Activated T-cell treated with anti-CD3 and anti-CD28 coated beads, Interleukin-2, amount 50 U/mL, for 4 hours (primary cell): ENCODE results near the gene ZNF670. TPM values are rescaled to one million over a fixed set of nuclear protein-coding genes. Genes with fewer than 3 reads are reported as not detected.
"Not testable (repeated sequence)": the region's sequence is repeated elsewhere in the genome, so short reads cannot be mapped to it uniquely, and the experiment has no call there.

Source experiments
- ATAC-seq, 2 donors: fragments of 200-7000 bp; cut with Tn5 transposase; one replicate each; pipeline ENCODE4 v1.10.0; 2021
- DNase-seq: peaks from one replicate; pipeline ENCODE4 v3.0.0-alpha.2; 2020
- H3K27me3 Mint-ChIP-seq: one replicate; pipeline ENCODE4 v1.8.0; 2021; ENCODE audit warnings: low read depth, mixed read lengths
- H3K36me3 Mint-ChIP-seq: one replicate; pipeline ENCODE4 v1.8.0; 2022; ENCODE audit warnings: mixed read lengths; ENCODE audit not compliant: insufficient read depth
- H3K4me1 Mint-ChIP-seq: one replicate; pipeline ENCODE4 v1.8.0; 2021; ENCODE audit warnings: low read depth, mixed read lengths
- H3K4me3 Mint-ChIP-seq: one replicate; pipeline ENCODE4 v1.8.0; 2021; ENCODE audit warnings: mild to moderate bottlenecking, moderate library complexity, mixed read lengths
- H3K9me3 Mint-ChIP-seq: one replicate; pipeline ENCODE4 v1.8.0; 2021; ENCODE audit warnings: mixed read lengths
- total RNA-seq, 3 donors: library from RNA; stranded (reverse); gene quantifications; one replicate each; pipeline ENCODE4 v1.2.1, GENCODE V29; 2021

Gene ZNF670
- total RNA-seq, result 1 to 10 TPM; 2.8 to 3.5 (median 2.8) TPM

DNA sequence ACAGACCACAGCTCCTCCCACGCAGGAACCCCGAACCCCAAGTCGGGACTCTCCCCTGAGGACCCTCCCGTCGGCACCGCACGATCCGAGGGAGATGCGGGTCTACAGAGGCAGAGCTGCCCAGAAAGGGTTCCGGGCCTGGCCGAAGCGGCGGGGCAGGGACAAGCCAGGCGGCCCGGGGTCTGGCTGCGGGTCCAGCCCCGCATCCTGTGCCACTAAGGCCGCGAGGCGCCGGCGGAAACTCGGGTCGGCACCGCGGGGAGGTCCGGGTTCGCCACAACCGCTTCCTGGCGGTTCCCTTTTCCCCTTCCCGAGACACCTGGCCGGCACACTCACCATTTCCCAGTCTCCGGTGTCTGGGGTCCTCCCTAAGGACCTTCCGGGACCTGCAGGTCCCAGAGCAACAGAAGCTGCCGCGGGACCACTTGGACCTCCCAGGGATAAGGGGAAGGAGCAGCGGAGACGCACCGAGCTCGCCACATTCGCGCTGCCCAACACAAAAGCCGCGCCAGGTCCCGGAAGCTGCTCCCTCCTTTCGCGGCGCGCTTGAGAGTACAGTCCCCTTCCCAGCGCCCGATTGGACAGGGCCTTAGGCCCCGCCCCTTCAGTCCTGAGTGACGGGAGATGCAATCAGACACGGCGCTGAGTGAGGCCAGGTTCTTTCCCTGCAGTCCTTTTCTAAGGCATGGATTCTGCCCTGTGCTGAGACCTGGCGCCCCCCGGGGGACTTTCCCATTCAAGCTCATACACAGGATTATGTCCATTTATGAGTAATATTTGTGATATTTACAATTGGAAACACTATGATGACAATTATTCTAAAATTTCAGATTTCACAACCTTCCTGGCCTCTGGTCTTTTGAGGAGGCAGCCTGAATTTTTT is at the start of gene ZNF670:
Gene ZNF670, minus strand, starts transcription at position 554 of the 883 bp plus-strand sequence. Its CDS starts 215 bp downstream, at position 339.
- Mint-ChIP-seq H3K4me1 (peaks cover 23% of the 10 kb centered on the region), H3K4me3 (peak within 1 kb of the TSS; percentile 93), H3K27me3 (peaks cover 3% of the 10 kb centered on the region), H3K36me3 (peaks cover 11% of the 10 kb centered on the region), H3K9me3 (peaks cover 12% of the 10 kb centered on the region)
- ATAC-seq (peak; percentile 100), DNase-seq (peak; percentile 82)

GRCh38 chr1:247127519-247128282 is 49.1 kb upstream of the ZNF670 start:
- Mint-ChIP-seq H3K36me3 (peaks cover 20% of the 10 kb centered on the region), H3K4me3 (peak overlapping the region; percentile 82), H3K4me1 (peaks cover 10% of the 10 kb centered on the region)
- not testable (repeated sequence) for H3K9me3 Mint-ChIP-seq, DNase-seq, H3K27me3 Mint-ChIP-seq, ATAC-seq

- peaks cover 10% of the 10 kb centered on the region for H3K4me1 Mint-ChIP-seq
- H3K27me3 Mint-ChIP-seq, H3K36me3 Mint-ChIP-seq, H3K4me3 Mint-ChIP-seq, DNase-seq, H3K9me3 Mint-ChIP-seq: not testable (repeated sequence)
- peak; percentile 76 to 77 for ATAC-seq
Observed at GRCh38 chr1:247126601-247127000, 48.0 kb upstream of the ZNF670 start.

GRCh38 chr1:247126166-247126565 is 47.6 kb upstream of the ZNF670 start:
- not testable (repeated sequence) for H3K27me3 Mint-ChIP-seq, H3K4me3 Mint-ChIP-seq, DNase-seq

DNA sequence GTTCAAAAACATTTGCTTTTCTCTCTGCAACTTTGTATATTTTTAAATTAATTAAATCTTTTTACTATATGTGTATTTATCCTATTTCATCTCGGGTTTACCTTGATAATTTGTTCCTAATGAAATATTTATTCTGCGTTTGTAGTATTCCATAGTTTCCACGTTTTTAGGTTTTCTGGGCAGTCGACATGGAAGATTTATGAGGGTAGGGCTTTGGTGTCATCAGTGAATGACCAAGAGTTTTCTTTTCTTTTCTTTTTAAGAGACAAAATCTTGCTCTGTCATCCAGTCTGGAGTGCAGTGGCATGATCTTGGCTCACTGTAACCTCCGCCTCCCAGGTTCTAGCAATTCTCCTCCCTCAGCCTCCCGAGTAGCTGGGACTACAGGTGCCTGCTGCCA is 42.8 kb upstream of the ZNF670 start:
- H3K9me3 Mint-ChIP-seq, result no peaks in the 10 kb centered on the region
- ATAC-seq (no peak), DNase-seq (no peak)
- no peak overlapping the region for H3K4me3 Mint-ChIP-seq
- no peaks in the 10 kb centered on the region for H3K4me1 Mint-ChIP-seq
- H3K27me3 Mint-ChIP-seq, result no peaks in the 10 kb centered on the region
- no peaks in the 10 kb centered on the region for H3K36me3 Mint-ChIP-seq

More at GRCh38 chr1:247126166-247126565, 47.6 kb upstream of the ZNF670 start:
- peaks cover 10% of the 10 kb centered on the region for H3K4me1 Mint-ChIP-seq
- not testable (repeated sequence) for H3K36me3 Mint-ChIP-seq, H3K9me3 Mint-ChIP-seq
- ATAC-seq, result peak; percentile 99

- not testable (repeated sequence) for H3K9me3 Mint-ChIP-seq, H3K4me3 Mint-ChIP-seq, H3K4me1 Mint-ChIP-seq, DNase-seq, H3K36me3 Mint-ChIP-seq, ATAC-seq, H3K27me3 Mint-ChIP-seq
Observed at GRCh38 chr1:247120408-247120668, 41.7 kb upstream of the ZNF670 start.

- ATAC-seq (no peak), DNase-seq (no peak)
- H3K4me1 Mint-ChIP-seq, result no peaks in the 10 kb centered on the region
- no peaks in the 10 kb centered on the region for H3K36me3 Mint-ChIP-seq
- H3K27me3 Mint-ChIP-seq, result no peaks in the 10 kb centered on the region
- H3K9me3 Mint-ChIP-seq, result no peaks in the 10 kb centered on the region
- no peak overlapping the region for H3K4me3 Mint-ChIP-seq
Observed at GRCh38 chr1:247119600-247120407, 41.2 kb upstream of the ZNF670 start.

- H3K4me1 Mint-ChIP-seq, result no peaks in the 10 kb centered on the region
- H3K9me3 Mint-ChIP-seq, result no peaks in the 10 kb centered on the region
- H3K27me3 Mint-ChIP-seq, result no peaks in the 10 kb centered on the region
- no peak for DNase-seq
- H3K36me3 Mint-ChIP-seq, result no peaks in the 10 kb centered on the region
- peak; percentile 21 to 54 for ATAC-seq
- no peak overlapping the region for H3K4me3 Mint-ChIP-seq
Observed at GRCh38 chr1:247118946-247119446, 40.4 kb upstream of the ZNF670 start.

DNA sequence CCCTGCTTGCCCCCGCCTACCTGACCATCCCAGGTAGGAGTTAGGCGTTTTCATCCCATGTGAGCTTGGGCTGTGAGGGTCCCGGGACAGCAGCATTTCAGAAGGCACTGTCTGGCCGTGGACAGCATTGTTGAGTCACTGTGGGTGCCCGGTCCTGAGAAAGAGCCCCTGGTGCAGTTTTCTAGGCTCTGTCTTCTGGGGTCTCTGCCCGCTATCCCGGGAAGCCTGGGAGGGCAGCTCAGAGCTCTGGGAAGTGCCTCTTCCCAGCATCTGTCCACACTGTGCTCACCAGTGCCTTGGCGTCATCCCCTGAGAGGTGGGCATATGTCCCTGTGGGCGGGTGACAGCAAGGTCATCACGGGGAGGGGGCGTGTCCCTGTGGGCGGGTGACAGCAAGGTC is 36.9 kb upstream of the ZNF670 start:
- H3K4me3 Mint-ChIP-seq, result no peak overlapping the region
- DNase-seq (no peak), ATAC-seq (no peak)
- no peaks in the 10 kb centered on the region for H3K36me3 Mint-ChIP-seq
- H3K9me3 Mint-ChIP-seq, result no peaks in the 10 kb centered on the region
- peaks cover 5% of the 10 kb centered on the region for H3K4me1 Mint-ChIP-seq
- peaks cover 19% of the 10 kb centered on the region for H3K27me3 Mint-ChIP-seq

GRCh38 chr1:247115141-247115510 is 36.5 kb upstream of the ZNF670 start:
- Mint-ChIP-seq H3K4me3 (no peak overlapping the region), H3K36me3 (no peaks in the 10 kb centered on the region), H3K27me3 (peaks cover 19% of the 10 kb centered on the region), H3K9me3 (no peaks in the 10 kb centered on the region), H3K4me1 (peaks cover 6% of the 10 kb centered on the region)
- DNase-seq, result no peak
- no peak for ATAC-seq

GRCh38 chr1:247114351-247115140 is 35.9 kb upstream of the ZNF670 start:
- H3K9me3 Mint-ChIP-seq, result no peaks in the 10 kb centered on the region
- H3K36me3 Mint-ChIP-seq, result no peaks in the 10 kb centered on the region
- peaks cover 6% of the 10 kb centered on the region for H3K4me1 Mint-ChIP-seq
- H3K4me3 Mint-ChIP-seq, result no peak overlapping the region
- DNase-seq, result no peak
- no peak for ATAC-seq
- peaks cover 23% of the 10 kb centered on the region for H3K27me3 Mint-ChIP-seq

- peaks cover 30% of the 10 kb centered on the region for H3K27me3 Mint-ChIP-seq
- H3K9me3 Mint-ChIP-seq, result no peaks in the 10 kb centered on the region
- no peak for ATAC-seq
- peaks cover 6% of the 10 kb centered on the region for H3K4me1 Mint-ChIP-seq
- no peaks in the 10 kb centered on the region for H3K36me3 Mint-ChIP-seq
- DNase-seq, result no peak
- no peak overlapping the region for H3K4me3 Mint-ChIP-seq
Observed at GRCh38 chr1:247113733-247114271, 35.2 kb upstream of the ZNF670 start.

DNA sequence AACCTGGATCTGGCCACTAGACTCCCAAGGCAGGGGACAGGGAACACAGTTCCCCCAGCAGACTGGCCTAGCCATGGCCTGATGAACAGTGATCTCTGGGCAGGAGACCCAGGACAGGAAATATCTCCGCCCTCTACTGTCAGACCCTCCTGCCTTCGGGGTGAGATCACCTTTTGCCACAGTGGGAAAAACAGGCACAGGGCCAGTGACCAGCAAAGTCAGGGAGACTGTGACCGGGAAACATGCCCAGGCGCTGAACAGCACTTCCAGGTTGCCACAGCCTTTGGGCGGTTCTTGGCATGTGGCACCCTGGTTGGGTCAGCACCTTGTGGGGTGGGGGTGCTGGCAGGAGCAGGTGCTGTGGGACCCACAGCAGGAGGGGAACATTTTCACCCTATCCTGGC is 34.5 kb upstream of the ZNF670 start:
- Mint-ChIP-seq H3K4me1 (peaks cover 6% of the 10 kb centered on the region), H3K27me3 (peaks cover 37% of the 10 kb centered on the region), H3K4me3 (peak overlapping the region; percentile 47), H3K36me3 (no peaks in the 10 kb centered on the region), H3K9me3 (no peaks in the 10 kb centered on the region)
- no peak for ATAC-seq
- DNase-seq, result no peak
